T-helper 22 cell (primary cell): ENCODE data around the gene SHISAL1.
"Not testable (repeated sequence)": the region's sequence is repeated elsewhere in the genome, so short reads cannot be mapped to it uniquely, and the experiment has no call there.

Experiments
- DNase-seq: peaks from one replicate; pipeline ENCODE4 v3.0.0-alpha.2; 2020; ENCODE audit warnings: low read depth

The SHISAL1 gene

DNA sequence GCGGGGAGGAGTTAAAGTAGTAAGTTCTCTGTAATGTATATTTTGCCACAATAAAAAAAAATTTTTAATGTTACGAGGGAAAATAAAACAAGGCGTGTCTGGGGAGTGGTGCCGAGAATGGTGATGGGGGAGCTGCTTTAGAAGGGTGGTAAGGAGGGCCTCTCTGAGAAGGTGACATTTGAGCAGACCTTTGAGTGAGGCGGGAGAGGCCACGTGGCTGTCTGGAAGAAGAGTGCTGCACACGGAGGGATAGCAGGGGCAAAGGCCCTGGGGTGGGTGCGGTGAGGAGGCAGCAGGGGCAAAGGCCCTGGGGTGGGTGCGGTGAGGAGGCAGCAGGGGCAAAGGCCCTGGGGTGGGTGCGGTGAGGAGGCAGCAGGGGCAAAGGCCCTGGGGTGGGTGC is 10.4 kb downstream of the SHISAL1 start:
- not testable (repeated sequence) for DNase-seq

DNA sequence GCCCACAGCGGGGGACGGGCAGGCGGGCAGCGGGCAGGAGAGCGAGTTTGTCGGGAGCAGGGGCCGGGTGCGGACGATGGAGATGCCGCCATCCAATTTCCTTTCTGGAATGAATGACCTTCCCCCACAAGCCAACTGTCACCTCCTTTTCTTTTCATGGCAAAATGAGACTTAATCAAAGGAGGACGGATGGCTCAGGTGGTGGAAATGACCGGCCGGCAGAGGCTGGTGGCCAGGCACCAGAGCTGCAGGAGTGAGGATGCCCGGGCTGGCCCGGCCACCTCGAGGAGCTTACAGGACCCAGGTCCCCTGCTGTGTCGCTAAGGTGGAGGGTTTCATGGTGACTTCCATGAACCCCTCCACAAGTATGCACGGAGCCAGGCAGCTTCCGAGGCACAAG is 11.7 kb downstream of the SHISAL1 start:
- DNase-seq: no peak

DNA sequence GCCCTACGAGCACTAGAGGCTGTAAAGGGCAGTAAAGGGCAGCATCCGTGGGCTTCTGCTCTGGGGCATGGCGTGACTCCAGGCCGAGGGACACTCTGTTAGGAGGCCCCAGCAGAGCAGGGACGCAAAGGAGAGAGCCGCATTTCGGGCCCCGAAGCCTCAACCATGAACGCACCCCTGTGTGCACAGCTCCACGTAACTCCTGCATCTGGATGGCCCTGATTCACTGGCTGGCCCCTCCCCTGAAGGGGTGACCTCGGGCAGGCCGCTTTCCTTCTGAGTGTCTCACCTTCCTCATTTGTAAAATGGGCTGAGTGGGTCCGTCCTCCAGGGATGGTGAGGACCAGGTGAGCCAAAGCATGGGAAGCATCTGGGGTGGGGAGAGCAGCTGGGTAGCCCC is 13.6 kb downstream of the SHISAL1 start:
- DNase-seq: no peak

DNA sequence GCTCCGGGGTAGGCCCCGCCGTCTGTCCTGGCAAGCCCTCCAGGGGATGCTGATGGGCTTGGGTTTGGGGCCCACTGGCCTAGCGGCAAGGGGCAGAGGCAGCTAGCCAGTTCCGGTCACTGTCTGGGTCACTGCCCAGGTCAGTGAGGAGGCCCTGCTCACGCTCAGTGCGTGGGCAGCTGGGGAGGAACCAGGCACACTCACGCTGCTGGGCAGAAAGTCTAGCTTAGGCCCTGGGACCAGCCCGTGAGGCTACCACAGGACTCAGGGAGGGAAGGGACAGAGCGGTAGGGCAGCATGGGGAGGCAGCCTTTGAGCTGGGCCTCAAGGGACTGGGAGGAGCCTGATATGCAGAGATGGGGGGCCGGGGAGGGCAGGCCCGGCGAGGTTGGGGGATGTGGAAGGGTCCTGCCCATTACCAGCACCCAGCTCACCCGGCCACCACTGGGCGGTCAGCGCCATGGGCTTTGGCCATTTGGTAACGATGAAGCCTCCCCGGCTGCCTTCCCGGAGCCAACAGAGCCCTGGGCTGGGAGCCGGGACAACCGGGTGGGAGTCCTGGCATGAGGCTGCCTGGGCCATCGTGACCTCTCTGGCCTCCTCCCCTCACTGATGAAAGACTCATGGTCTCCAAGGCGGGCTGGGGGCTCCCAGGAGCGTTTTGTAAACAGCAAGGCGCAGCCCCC is 14.2 kb downstream of the SHISAL1 start:
- no peak for DNase-seq

DNA sequence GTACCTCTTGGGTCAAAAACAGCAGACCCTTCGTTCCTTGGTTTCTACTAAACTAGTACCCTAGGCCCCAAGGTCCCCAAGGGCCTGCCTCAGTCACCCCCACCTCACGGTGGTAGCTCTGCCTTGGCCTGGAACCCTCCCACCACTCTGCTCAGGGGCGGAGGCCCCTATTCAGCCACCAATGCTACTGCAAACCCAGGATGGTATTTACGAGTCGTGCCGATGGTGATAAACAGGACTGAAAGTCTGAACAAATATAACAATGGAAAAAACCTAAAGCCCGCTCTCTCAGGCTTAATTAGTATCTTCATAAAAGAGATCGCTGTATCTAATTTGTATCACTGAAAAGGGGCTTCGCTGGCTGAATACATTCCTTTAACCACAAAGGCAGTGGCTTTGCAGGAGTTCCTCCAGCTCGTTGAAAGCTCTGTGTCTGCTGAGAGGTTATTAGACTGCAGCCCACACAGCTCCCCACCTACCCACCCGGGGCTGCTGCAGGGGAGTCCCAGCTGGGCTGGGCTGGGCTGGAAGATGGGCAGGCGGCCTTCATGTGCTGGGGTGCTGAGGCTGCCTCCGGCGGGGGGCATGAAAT is 15.2 kb downstream of the SHISAL1 start:
- DNase-seq: no peak

DNA sequence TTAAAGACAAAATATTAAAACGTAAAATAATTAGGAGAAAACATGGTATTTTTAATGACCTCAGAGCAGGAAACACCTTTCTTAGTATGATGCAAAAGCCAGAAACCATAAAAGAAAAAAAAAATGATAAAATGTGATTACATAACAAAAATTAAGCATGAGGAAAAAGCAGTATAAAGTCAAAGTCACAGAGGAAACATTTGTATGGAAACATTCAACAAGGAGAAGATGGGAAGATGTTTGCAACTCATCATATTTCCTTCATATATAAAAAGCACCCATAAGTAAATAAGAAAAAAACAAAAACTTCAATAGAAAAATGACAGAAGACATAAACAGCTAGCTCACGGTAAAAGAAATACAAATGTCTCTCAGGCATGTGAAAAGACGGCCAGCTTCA is 17.3 kb downstream of the SHISAL1 start:
- no peak for DNase-seq

DNA sequence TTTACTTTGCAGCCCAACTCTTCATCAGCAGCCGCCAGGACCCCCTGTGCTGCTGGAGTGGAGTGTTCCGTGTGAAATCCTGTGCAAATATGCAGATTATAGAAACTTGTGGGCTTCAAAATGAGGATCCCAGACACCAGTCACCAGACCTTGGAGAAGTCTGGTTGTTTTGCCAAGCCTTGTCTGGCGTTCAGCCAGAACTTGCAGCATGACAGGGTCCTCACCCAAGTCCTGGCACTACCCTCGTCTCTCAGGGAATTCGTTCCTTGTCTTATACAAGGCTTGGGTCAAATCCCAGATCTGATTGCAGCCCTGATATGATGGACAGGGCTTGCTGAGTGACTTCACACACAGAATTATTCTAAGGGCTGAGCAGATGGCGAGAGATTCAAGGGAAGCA is 18.9 kb downstream of the SHISAL1 start:
- DNase-seq: no peak

DNA sequence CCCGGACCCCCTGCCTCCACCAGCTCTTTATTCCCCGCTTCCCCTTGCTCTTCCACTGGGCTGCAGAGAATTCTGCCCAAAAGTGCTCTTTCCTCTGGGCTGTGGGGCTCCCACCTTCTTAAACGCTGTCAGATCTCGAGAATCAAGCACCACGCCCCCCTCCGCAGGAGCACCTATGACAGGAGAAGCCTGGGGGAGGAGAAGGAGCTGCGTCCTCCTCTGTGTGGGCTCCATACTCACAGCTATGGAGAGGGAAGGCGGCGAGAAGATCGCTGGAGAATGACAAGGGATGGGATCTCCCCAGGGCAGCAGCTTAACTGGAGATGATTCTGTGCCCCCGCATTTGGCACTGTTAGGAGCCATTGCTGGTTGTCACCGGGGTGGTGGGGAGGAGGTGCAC is 19.7 kb downstream of the SHISAL1 start:
- no peak for DNase-seq

DNA sequence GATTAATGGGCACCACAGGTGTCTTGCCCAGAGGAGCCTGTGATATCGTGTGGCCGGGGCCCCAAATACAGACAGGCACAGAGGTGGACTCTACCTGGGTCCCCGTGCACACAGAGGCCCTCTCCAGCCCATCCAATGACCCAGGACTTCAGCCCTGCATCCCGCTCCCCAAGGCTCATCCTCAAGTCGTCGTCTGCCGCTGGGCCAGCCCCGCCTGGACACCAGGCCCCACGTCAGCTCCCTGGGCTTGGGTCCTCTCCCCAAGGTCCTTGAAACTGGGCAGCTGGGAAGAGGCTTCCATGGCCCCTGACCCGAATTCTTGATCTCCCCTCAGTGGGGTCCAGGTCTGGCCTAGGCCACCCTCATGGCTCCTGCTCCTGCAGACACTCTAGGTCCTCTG is 20.2 kb downstream of the SHISAL1 start:
- DNase-seq: no peak

DNA sequence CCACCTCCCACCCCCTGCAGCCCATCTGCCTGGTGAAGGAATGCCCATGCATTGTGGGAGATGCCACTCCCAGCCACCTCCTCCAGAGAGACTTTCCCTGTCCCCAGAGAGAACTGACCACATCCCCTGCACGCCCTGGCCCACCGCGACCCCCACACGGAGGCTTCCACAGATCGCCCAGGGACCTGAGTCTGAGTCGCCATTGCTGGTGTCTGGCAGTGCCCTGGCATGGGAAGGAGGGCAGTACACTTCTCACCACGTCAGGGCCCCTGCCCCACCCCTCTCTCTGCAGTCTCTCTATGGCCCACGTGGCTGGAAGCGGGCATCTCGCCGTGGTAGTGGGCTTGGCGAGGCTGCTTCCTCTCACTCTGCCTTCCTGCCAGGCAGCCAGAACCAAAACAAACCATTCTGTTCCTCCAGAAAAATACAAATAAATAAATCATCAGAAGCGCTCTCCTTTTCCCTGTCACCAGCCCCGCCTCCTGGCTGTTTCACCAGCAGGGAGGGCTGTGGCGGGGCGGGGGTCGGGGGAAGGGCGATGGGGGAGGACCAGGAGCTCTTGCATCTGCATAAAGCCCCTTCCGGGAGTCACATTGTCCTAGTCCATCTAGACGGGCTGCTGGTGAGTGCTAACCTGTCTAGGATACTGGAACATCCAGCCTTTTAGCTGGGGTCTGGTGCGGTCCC is 20.9 kb downstream of the SHISAL1 start:
- no peak for DNase-seq

DNA sequence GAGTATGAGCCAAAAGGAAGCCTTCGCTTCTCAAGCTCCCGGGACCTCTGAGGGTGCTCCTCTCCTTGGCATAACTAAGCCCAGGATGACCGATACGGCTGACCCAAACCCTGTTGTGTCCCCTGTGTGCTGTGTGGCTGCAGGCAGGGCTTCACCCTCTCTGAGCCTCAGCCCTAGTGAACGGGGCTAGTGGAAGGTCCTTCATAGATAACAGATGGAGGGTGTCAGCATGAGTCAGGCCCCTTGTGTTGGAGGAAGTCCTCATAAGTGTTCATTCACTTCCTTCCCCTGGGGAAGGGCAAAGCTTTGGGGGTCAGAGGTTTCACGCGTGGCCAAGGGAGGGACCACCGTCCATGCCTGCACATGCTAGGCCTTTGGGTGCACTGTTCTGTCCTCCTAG is 21.5 kb downstream of the SHISAL1 start:
- no peak for DNase-seq

DNA sequence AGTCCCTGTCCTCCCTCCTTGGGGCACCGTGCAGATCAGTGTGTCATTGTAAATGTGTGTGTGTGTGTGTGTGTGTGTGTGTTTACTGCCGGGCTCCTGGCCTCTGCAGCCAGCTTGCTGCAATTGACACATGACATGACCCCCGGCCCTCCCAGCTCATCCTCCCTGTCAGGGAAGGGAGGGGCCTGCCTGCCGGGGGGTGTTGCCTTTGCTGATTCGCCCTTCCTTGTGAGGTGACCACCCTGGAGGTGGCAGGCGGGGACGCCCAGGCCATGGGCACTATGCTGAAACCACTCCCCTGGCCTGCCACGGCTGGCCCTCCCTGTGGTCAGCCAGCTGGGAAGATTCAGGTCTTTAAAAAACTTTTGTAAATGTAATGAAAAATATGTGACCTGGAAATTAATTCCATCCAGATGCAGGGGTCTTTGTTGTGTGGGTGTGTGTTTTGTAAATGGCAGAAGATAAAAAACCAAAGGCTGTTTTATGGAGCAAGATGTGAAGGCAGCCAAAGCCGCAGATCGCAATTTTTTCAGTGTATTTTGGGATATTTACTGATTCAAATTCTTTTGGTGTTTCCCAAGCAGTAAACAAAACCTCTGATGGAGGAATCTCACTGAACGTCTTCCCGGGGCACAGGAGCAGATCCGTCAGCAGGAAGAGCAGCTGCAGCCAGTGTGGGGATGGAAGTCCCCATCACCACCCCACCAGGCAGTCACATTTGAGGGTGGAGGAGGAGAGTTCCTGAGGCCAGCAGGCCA is 23.2 kb downstream of the SHISAL1 start:
- DNase-seq: no peak

DNA sequence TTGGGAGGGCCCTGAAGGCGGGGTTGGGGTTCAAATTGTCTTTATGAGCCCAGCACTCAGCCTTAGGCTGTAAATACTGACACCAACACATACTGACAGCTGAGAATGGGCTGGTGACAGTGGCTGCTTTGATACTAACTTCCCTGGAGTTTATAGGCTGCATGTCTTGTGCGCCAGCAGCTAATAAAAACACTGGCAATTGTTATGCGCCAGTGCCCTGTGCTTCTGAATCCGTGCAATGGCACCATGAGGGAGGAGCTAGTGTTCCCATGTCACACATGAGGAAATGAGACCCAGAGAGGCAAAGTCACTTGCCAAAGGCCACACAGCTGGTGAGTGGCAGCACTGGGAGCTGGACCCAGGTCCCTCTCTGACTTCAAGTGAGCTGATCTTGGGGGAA is 23.8 kb downstream of the SHISAL1 start:
- DNase-seq: no peak

DNA sequence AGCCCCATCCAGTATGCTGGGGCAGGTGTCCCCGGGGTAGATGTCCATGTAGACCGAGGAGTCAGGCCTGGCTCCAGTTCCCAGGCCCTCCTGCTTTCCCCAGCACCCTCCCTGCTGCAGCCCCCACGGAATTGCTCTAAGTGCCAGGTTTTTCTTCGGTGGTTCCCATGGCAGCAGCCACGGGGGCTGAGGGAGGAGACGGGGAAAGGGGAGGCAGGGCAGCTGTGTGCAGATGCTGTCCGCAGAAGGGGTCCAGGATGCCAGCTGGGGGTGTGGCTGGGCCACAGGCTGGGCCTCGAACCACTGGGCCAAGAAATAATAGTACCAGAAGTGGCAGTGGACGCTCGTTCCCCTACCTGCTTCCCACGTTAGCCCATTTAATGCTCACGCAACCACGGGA is 25.0 kb downstream of the SHISAL1 start:
- DNase-seq: no peak

DNA sequence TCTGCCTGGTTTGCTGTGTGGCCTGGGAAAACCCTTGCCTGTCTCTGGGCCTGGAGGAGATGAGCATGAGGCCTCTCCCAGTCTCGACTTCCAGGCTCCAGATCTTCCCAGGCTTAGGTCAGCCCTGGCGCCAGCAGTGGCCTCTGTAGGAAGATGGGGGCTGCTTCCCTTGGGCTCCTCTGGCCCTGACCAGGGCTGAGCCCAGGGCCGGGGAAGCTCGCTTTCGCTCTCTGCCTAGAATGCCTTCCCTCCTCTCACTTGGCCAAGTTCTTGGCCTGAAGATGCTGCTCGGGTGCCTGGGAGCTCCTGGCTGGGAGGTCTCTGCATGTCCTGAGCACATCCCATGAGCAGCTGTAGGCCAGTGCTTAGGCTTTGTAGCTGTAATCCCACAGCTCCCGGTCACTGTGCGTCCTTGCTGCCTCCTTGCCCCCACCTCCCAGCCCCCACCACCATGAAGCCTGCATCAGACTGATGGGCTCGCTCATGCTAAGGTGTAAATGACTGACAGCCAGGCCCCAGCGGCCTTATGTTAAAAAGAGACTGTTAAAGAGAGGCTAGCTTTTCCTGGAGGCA is 25.5 kb downstream of the SHISAL1 start:
- no peak for DNase-seq

DNA sequence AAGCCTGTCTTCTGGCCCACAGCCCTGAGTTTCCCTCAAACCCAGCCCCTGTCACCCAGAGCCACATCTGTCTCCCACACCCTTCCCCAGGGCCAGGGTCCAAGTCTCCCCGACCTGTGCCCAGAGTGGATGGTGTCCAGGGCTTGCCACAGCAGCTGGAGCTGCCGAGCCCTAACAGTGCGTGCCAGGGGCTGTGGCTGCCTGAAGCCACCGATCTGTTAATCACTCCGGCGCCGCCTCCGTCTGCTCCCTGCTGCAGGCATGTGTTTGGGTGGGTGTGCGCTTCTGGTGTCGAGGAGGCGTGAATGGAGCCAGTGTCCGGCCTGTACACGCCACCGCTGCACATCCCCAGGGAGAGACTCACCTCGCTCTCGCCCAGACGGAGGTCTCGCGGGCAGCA is 26.1 kb downstream of the SHISAL1 start:
- no peak for DNase-seq

DNA sequence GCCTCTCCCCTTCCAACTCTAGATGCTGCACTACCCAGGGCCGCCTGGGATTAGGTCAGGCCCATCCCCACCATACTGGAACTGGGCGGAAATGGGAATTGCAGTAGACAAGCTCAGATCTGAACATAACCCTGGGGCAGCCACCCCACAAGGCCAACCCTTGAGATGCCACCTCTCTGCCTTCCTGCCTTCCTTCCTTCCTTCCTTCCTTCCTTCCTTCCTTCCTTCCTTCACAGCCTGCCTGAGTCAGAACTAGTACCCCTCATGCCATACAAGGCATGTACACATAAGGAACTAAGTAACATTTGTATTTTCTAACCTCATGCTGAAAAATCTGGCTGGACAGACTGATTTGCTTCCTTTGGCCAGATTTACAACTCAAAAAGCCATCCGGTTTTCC is 28.0 kb downstream of the SHISAL1 start:
- no peak for DNase-seq

DNA sequence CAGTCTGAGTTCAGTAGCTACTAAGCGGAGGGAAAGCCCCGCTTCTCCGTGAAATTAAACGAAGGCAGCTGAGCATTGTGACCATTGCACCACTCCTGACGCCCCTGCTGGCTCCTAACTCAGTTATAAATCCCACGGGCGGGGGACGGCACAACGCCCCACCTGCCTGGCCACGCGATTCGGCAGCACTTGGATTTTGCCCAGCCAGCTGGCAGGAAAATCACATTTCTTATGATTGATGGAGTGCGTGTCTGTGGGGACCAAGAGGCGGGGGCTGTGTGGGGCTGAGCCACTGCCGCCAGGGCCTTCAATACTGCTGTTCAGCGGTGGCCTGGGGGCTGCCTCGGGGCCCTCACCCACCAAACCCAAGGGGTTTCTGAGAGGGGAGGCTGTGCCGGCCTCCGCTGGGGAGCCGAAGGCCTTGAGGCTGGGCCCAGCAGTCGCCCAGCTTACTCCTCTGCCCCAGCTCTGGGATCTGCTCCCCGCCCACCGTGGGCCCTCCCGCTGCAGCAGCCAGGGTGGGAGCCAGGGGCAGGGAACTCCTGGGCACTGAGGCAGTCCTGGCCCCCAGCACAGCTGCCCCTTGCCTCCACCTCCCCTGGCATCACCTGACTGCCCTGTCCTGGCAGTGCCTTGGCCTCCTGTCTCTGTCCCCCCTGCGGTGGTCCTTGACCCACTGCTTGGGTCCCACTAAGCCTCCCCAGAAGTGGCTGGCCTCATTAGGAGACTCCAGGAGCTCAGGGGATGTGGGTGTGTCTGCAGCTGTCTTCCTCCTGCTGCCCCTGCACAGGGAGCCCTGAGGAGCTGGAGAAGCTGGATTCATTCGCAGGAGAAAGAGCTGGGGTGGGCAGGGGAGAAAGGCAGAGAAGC is 30.7 kb downstream of the SHISAL1 start:
- DNase-seq: no peak

DNA sequence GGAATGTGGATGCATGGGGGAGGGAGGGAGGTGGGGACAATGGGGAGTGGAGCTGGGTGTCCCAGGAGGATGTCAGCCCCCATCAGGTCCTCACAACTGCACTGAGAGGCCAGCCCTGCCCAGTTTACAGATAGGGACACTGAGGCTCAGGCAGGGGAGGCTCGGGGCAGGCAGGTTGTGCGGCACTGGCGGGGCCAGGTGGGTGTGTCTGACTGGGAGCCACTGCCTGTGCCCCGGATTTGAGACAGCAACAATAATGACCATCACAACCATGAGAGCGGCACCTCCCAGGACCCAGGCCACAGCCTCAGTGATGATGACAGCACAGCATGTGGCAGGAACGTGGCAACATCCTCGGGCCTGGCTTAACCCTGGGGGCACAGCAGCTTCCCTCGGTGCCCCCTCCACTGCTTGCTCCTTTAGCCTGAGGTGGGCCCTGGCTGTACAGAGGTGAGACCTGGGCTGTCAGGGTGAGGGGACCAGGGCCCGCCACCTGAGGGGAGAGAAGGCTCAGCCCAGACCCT is 32.0 kb downstream of the SHISAL1 start:
- no peak for DNase-seq

DNA sequence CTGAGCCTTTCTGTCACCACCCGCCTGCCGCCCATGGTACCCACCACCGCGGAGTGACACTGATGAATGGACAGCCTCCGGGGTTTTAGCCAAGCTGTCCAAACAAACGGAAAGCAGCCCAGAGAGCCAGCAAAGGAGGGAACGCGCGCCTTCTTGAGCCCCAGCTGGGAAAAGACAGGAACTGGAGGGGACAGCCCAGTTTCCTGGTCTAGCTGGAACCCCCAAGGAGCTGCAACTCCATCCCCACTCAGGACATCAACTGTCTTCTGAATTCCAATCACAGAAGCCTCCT is 33.7 kb downstream of the SHISAL1 start:
- no peak for DNase-seq

DNA sequence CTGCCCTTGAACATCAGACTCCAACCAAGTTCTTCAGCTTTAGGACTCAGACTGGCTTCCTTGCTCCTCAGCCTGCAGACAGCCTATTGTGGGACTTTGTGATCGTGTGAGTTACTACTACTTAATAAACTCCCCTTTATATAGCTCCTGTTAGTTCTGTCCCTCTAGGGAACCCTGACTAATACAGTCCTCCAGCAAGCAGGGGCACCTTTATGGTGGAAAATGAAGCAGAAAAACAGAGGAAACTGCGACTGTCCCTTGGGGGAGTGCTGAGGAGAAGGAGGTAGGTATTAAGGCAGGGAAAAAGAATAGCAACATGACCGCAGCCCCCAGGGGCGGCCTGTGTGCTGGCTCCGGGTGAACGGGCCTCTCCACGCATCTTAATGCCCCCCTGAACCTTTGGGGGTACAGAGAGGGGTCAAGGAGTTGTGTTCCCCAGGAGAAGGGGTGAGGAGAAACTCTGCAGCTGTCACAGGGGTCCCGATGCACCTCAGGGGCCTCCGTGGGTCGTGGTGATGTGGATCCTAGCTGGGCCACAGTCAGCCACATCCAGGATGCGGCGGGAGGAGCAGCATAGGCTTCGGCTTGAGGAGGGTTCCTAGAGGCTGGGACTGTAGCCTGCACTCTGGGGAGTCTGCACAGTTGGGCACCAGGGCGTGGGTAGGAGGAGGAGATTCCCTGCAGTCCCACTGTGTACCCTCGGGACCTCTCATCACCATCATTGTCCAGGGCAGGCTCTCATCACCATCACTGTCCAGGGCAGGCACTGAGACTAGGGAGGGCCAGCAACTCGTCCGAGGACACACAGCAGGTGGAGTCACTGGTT is 34.3 kb downstream of the SHISAL1 start:
- DNase-seq: no peak
